NCI-H1694 treated with DMSO at 0.1 percent for 48 hours (cell line): ENCODE data around the gene IFITM1.
"Not testable (repeated sequence)": the region's sequence is repeated elsewhere in the genome, so short reads cannot be mapped to it uniquely, and the experiment has no call there.

Experiments
- DNase-seq: peaks from one replicate; lab custom pipeline; 2025; lab: John Stamatoyannopoulos, UW

The IFITM1 gene

GRCh38 chr11:282630-283360 lies 31.0 kb upstream of the IFITM1 start:
- no peak for DNase-seq

GRCh38 chr11:283405-284104 lies 30.3 kb upstream of the IFITM1 start:
- no peak for DNase-seq

- no peak for DNase-seq
Observed at GRCh38 chr11:284105-285020, 29.5 kb upstream of the IFITM1 start.

GRCh38 chr11:285021-285893 lies 28.6 kb upstream of the IFITM1 start:
- DNase-seq = no peak

- DNase-seq = no peak
Observed at GRCh38 chr11:285894-286220, 28.0 kb upstream of the IFITM1 start.

GRCh38 chr11:286977-287820 lies 26.6 kb upstream of the IFITM1 start:
- DNase-seq = not testable (repeated sequence)

- DNase-seq = no peak
Observed at GRCh38 chr11:287821-288477, 25.9 kb upstream of the IFITM1 start.

- DNase-seq = no peak
Observed at GRCh38 chr11:288478-289397, 25.1 kb upstream of the IFITM1 start, which contains the start of gene PGGHG. Gene PGGHG (plus strand): TSS chr11:289126. CDS start chr11:289817, 691 bp downstream.

GRCh38 chr11:289398-289711 lies 24.5 kb upstream of the IFITM1 start:
- DNase-seq = no peak

- no peak for DNase-seq
Observed at GRCh38 chr11:289712-290620, 23.9 kb upstream of the IFITM1 start.

GRCh38 chr11:290621-291231 lies 23.1 kb upstream of the IFITM1 start:
- no peak for DNase-seq

- DNase-seq = no peak
Observed at GRCh38 chr11:291281-292210, 22.3 kb upstream of the IFITM1 start.

- no peak for DNase-seq
Observed at GRCh38 chr11:292211-293121, 21.4 kb upstream of the IFITM1 start.

- no peak for DNase-seq
Observed at GRCh38 chr11:293271-293851, 20.5 kb upstream of the IFITM1 start.
